ENCODE measurements around the gene SH3PXD2A.
"Not testable (repeated sequence)": the region's sequence is repeated elsewhere in the genome, so short reads cannot be mapped to it uniquely, and the experiment has no call there.

Gene SH3PXD2A

DNA sequence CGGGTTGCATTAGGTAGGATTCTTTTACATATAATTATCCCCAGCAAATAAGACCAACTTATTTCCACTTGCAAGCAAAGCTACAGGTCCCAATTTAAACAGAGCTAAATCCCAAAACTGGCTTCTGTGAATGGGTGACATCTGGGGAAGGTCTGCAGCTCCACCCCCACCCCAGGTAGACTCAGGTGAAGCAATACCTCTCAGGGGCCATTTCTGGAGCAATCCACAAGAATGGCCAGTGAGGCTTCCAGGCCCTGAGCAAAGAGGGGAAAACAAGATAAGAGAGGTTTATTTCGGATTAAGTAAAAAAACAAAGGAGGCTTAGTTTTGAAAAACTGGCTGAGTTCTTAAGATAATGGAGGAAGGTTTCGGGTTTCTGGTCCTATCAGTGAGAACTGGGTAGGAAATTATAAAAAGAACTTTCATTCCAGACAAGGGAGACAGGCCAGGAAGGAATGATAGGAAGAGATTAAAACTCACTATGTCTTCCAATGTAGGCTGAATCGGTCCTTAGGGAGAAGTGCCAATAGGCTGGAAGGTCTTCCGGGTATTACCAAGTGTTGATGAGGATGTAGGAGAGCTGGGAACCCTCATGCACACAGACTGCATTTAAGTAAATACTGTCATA, 25.4 kb downstream of the SH3PXD2A start:
- DNase-seq = no peak

DNA sequence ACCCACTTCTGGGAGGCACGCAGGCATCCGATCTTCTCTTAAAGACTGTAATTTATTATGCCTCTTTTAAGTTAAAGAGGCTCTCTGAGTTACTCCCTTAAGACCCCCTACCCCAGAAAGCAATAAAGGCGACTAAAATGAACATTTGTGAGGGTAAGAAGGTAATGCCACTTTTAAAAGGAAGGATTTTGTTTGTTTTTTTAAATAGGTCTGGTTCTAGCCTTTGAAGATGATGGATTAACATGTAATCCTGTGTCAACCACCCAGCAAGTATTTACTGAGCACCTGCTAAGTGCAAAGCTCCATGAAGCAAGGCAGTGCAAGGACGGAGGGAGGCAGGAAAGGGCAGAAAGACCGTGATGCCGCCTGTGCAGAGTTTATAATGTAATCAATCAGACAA, 26.1 kb downstream of the SH3PXD2A start:
- no peak for DNase-seq

DNA sequence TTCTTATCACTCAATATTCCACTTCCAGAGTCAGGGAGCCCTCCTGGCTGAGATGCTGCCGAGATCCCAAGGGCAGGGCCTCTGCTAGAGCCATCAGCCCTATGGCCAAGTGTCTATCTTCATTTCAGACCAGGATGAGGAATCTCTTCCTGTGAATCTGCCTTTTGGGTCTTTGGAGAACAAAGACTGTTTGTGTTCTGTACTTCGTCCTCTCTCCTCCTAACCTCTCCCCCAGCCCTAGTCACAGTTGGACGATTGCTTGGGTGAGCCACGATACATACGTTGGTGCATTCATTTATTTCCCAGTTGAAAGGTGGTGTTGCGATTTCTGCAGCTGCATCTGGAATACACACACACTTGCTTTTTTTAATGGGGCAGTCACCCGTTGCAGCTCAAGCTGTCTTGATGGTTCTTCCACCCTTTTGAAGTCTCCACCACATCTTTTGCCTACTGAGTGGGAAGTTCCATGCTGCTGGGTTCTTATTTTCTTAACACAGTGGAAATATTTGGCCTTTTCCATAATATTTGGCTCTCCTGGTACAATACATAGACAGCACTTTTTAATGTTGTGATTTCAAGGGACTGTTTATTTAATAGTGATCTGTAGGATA, 26.7 kb downstream of the SH3PXD2A start:
- no peak for DNase-seq

DNA sequence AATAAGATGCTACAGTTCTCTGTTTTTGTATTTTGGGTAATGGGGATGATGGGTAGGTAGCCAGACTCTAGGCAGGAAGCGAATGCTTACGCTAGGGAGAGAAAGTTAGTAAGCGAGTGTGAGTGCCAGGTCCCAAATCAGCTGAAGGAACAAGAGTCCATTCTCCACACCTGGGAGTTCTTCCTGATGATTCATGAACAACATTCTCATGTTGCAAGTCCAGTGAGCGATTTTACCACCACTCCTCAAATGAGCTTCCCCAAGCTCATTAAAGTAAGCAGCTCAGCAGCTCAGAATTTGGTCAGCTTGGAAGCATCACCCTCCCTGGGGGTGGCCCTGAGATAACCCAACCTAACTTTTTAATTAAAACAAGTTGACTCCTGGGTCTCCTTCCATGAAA, 27.3 kb downstream of the SH3PXD2A start:
- no peak for DNase-seq

DNA sequence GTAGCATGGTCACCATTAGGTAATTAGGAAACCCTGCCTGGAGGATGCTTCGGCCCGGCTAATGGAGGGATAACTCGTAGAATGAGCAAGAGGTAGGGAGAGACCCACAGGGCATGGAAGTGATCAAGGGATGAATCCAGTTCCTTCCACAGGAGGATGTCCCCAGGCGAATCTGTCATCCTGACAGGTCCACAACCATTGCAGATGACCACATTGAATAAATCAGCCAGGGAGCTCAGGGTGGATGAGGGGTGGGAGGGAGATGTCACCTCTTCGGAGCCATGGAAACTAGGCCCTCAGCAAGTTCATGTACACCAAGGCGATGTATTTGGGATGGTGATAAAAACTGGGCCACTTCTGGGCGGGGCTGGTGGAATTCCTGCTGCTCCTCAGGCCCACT, 28.5 kb downstream of the SH3PXD2A start:
- DNase-seq = no peak

DNA sequence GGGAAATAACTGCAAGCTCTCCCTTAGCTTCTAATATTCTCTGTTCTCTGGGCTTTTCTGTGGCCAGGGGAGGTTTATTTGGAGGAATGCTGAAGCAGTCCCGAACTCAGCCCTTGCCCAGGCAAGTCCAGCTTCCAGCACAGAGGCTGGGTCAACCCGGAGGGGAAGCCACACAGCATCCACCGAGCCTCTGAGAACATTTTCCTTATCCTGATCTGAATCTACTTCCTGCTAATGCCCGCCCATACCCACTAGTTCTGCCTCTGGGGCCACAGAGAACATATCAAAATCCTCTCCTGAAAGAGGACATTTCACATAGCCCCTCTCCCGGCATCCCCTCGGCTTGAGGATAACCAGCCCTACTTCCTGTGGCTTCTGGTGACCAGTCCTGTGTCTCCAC, 31.1 kb downstream of the SH3PXD2A start:
- DNase-seq = no peak

DNA sequence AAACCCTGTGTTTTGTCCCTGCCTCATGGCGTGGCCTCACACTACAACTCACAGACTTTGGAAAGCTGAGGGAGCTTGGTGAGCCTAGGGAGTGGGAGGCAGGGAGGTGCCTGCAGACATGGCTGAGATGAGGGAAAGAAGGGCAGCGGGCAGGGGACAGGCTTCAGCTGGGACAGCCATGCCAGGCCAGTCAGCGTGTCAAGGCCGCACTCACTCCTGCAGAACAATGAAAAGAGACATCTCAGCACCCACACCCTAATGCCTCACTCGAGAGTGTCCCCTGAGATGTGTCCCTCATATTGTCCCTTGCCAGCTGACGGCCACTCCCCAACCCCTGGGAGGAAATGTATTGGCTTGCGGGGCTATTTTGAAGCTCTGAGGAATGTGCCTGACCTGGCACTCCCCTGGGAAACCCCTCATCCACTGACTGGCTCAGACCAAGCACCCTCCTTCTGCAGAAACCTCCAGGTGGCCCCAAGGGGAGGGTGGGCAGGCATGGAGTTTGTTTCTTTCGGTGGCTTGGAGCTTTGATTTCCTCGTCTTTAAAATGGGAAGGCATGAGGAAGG, 31.6 kb downstream of the SH3PXD2A start:
- no peak for DNase-seq

DNA sequence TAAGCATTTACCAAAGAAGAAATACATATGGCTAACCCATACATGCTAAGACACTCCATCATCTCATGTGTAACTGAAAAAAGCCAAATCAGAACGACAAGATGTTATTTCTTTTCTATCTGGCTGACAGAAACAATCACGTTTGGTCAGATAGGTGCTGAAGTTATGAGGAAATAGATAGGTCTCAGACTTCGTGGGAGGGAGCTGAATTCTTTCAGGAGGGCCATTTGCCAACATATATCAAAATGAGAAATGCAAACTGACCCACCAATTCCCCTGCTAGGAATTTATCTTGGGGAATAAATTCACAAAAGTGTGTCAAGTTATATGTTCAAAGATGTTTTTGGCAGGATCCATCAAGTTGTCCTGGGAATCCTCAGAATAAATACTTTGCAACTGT, 32.6 kb downstream of the SH3PXD2A start:
- no peak for DNase-seq

DNA sequence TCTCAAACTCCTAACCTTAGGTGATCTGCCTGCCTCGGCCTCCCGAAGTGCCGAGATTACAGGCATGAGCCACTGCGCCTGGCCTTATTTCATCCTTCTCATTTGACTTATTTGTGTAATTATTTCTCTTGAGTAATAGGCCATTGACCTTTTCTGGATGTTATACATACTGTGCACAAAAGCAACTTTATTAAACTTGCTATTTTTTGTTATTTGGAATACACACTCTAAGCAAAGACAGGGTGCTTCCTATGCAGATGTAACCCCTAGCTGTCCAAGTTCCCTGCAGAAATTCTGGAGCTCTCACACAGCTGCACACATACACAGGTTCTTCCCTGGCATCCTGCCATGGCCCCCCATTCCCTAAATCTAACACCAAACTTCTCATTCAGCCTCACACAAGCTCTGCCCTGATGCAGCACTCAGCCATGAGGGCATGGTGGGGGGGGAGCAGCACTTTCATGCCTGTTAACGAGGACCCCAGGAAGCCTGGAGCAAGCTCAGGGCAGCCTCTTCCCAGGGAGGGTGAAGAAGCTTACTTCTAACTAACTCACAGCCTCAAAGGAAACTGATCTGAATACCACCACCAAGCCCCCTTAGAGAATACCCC, 33.2 kb downstream of the SH3PXD2A start:
- no peak for DNase-seq

DNA sequence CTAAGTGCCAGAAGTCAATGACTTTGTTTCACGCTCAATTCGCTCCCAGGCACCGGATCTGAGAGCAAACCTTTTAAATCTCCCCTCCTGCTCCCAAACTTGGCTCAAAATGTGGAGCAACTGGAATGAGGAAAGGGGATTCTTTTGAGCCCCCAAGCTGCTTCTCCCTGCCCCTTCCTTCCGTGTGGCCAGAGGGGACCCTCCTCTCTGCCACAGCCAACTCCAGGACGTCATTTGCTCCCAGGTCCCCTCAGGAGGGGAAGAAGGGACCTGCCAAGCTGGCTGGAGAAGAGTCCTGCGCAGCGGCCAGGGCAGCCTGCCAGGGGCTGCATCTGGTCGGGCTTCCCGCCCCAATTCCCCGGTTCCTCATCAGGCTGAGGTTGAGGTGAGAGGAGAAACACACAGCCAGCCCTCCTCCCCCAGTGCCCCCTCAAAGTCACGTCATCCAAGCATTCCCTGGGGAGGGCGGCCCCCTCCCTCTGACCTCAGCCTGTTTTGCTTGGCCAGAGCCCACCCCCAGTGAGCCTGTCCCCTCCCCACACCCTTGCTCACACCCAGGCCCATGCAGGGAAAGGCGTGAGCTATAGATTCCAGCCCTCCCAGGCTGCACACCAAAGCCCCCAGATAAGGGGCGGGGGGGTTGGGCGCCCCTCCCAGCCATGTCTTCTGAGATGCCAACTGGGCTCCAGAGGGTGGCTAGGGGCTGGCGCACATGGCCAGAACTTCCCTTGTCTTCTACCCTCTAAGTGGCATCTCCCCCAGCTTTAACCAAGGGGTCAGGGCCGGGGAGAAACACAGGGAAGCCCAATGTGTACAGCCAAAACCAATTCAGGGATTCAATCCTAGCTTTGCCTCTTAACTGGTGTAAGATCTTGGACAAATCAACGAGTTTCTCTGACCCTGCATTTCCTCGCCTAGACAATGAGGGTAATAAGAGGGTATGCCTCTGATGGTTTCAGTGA, 35.0 kb downstream of the SH3PXD2A start:
- peak; percentile 72 to 84 for DNase-seq

DNA sequence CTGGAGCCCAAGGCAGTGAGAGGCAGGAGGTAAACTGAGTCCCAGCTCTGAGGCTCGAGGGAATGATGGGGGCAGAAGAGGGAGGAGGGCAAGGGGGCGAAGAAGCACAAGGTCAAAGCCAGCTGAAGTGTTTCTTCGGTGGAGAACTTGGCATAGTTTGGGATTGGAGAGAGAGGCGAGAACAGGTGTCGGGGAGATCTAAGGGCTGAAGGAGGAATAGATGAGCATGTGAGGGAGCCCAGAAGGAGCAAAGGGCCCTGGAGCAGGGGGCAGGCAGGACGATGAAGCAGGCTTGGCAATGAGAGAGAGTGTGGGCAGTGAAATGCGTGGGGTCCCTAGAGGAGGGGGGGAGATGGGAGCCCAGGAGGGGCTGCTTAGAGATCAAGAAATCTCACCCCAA, 35.9 kb downstream of the SH3PXD2A start:
- DNase-seq = no peak

DNA sequence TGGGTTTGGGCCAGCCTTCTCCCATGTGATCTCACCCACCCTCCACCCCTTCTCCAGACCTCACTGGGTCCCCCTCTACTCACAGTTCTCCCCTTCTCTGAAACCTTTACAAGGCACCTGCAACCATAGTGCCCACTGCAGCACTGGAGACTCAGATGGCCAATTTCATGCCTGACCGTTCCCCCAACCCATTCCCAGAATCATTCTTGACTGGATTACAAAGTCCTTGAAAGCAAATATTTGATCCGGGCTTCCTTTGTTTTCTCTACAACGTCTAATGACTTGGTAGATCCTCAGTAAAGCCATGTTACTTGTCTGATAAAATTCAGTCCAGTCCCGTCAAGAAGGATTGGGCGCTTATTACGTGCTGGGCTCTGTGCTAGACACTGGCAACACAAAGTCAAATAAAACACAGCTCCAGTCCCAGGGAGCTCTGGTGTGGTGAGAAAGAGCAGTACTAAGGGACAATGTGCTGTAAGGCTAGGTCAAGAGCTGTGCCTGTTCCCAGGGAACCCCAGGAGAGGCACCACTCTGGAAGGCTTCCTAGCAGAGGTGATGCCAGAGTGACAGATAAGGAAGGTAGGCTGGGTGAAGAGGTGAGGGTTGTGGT, 36.5 kb downstream of the SH3PXD2A start:
- DNase-seq = no peak

DNA sequence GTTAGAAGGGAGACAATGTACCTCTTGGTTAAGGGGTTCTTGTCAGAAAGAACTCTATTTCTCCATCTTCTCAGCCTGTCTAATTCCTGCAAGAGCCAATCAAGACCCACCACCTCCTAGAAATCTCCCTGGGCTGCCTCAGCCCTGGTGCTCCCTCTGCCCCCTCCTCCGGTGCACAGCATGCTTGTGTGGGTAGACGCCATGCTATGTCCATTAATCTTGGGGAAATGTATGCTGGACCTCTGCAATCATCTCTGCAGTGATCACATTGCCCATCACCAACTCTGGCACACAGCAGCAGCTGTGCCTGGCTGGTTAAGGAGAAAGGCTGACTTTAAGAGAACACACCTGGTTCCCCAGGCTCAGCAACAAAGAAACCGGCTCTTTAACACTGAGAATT, 37.3 kb downstream of the SH3PXD2A start:
- DNase-seq = no peak

DNA sequence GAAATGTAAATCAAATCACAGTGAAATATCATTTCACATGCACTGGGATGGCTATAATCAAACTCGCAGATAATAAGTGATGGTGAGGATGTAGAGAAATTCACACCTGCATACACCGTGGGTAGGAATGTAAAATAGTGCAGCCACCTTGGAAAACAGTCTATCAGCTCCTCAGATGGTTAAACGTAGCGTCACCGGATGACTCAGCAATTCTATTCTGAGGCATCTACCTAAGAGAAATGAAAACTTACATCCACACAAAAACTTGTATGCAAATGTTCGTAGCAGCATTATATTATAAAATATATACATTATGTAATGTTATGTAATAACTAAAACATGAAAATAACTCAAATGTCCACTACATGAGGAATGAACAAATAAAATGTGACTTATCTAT, 38.9 kb downstream of the SH3PXD2A start:
- no peak for DNase-seq

DNA sequence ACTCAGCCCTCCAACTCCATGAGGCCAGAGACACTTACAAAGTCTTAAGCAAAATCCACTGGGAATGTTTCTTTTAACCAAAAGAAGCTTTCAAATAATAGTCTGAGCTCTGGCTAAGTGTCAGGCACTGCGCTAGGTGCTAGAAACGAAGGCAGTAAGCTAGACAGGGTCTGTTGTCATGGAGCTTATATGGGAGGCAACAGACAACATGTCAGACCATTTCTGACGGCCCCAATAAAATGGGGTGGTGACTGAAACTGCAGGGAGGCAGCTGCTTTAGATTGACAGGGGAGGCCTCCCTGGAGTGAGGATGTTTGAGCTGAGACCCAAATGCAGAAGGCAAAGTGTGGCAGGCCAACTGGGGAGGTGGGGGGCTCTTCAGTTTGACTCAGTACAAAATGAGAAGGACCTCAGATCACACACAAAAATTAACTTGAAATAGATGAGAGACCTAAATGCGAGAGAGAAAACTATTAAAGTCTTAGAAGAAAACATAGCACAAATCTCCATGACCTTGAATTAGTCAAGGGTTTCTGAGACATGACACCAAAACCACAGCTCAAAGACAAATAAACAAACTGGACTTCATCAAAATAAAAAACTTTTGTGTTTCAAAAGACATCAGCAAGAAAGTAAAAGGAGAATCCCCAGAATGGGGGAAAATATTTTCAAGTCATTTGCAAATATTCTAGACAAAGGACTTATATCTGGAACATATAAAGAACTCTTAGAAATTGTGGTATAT, 40.6 kb downstream of the SH3PXD2A start:
- DNase-seq = no peak

DNA sequence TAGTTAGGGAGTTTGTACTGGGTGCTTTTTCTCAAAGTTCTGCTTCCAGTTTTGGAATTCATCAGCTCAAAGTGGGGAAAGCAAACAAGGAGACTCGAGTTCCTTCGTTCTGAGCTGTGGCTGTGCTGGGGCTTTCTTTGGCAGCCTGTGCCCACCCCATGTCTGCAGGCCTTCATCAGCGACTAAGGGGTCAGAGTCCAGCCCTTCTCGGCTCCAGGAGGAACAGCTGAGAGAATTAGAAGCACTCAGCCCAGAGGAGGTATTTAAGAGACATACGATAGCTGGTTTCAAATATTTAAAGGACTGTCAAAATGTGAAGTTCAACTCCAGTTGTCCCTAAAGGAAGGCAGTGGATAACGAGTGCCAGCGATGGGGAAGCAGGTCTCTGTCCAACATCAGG, 41.3 kb downstream of the SH3PXD2A start:
- no peak for DNase-seq

DNA sequence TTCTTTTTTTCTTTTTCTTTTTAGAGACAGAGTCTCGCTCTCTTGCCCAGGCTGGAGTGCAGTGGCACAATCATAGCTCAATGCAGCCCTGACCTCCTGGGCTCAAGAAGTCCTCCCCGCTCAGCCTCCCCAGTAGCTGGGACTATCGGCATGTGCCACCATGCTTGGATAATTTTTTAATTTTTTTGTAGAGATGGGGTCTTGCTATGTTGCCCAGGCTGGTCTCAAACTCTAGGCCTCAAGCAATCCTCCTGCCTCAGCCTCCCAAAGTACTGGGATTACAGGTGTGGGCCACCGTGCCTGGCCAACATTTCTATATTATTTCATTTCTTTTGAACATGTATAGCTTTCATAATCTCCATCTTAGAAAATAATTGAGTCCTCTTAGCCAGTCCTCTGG, 42.1 kb downstream of the SH3PXD2A start:
- DNase-seq = not testable (repeated sequence)

DNA sequence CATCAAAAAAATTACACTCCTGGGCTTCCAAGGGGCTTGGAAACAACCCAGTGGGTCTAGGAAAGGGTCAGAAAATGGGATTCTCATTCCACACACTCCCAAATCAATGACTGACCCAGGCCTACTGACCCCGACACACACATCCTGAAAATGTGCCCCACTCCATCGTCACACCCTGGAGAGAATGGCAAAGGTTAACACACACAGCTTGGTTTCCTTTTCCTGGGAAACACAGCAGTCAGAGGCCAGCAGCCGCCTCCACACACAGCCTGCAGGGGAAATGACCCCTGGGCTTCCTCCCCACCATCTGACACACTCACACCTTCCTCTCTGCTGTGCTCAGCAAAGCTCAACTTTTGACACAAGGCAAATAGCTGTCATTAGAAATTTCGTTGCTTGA, 42.9 kb downstream of the SH3PXD2A start:
- DNase-seq = no peak

DNA sequence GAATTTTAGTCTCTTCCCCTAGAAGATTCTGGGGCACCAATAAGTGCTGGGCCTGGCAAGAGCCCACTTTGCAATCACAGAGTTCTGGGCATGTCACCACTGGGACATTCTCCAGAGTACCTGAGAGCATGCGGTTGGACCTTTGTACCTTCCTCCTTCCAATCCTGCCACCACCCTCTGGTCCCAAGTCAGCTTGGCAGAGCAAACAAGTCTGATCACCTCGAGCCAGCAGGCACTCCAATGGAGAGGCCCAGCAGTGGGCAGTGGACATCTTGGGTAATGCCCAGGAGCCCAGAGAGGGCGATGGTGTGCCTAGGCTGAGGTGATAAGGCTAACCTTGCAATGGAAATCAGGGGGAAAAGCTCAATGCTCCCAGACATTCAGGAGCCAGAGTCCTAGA, 43.4 kb downstream of the SH3PXD2A start:
- DNase-seq = no peak

DNA sequence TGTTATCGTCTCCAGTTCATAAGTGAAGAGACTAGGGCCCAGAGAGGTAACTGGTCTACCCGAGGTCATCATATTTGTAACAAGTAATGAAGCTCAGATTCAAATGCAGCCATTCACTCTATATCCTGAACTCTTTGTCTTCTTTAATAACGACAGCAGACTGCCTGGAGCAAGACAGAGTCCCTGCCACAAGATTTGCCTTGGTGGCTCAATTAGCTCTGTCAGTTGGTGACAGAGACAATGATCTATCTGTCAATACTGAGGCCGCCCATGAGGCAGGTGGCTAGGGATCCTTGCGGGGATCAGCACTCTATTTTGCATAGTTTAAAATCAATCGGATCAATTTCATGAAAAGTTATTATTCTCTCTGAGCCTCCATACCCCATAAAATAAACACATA, 43.9 kb downstream of the SH3PXD2A start:
- no peak for DNase-seq

DNA sequence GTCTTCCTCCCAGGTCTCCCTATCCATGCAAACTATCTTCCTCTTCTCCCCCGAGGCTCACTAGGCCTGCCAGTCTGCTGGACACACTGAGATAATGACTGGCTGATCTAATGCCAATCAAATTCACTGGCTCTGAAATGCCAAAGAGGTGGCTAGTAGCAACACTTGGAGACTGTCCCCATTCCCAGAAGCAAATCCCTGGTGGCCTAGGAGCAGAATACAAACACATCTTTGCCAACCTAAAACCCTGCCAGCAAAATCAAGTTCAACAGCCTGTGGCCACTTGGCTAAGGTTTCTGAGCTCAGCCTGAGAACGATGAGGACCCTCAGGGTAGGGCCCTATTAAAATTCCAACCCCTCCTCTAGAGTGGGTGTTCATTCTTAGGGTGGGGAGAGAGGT, 46.6 kb downstream of the SH3PXD2A start:
- DNase-seq = peak in 1 of 2 experiments; percentile 16

DNA sequence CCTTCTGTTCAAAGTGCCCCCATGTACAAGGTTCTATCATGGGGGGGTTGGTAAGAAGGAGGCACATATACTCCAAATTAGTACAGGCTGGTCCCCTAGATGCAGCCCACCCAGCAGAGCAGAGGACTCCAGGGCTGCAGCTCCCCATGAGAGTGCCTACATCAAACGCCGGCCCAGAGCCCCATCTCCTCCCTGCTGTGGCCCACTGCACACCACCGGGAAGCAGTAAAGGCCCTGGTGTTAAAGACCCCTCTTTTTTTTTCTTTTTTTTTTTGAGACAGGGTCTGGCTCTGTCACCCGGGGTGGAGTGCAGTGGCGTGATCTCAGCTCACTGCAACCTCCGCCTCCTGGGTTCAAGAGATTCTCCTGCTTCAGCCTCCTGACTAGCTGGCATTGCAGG, 47.4 kb downstream of the SH3PXD2A start:
- DNase-seq = no peak
